ENCODE measurements around the gene TECR. TPM values are rescaled to one million over a fixed set of nuclear protein-coding genes. Genes with fewer than 3 reads are reported as not detected.

The TECR gene
- total RNA-seq, 2 experiments from 2014 or later, result 217 to 232 TPM

DNA sequence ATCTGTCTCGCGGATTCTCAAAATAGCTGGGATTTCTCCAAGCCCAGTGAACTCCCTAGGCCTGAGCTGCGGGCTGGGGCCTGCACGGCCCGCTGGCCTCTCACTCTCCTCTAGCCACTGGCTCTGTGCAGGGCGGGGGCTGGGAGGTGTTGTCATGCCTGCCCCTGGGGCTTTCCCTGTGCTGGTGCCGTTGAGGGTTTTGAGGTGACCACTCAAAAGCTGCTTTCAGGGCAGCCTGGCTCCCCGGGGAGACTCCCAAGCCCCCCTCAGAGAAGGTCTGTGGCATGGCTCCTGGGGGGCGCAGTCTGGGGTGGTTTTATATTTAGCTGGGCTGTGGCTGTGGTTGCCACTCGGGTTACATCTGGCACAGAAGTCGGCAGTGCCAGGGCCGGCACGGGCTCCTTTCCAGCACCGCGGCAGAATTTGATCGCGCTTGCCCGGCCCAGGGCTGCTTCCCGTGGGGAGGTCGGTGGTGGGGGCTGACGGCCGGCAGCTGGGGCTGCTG is 32.5 kb downstream of the TECR start:
- Mint-ChIP-seq H3K4me3 (no peak overlapping the region), H3K27me3 (no peaks in the 10 kb centered on the region), H3K27ac (no peak overlapping the region), H3K36me3 (ENCODE audit: low read depth) (peaks cover 29% of the 10 kb centered on the region), H3K9me3 (no peaks in the 10 kb centered on the region), H3K4me1 (ENCODE audit: low read depth) (peaks cover 23% of the 10 kb centered on the region)
- peak in 1 of 14 experiments; percentile 30 for DNase-seq
- intact Hi-C loops (cut with DNase I, micrococcal nuclease), result no loop called here
- POLR2A ChIA-PET, result interaction anchor here (0.6 kb wide), 1 partner anchor 16 kb away, joined by 4 read pairs; no protein-coding TSS in a partner anchor
- H3K4me3 ChIP-seq (ENCODE audit: low read length), result no peak overlapping the region
- TF ChIP-seq CTCF (IDR thresholded peaks at IDR 0.05), result no peak
- peaks cover 39% of the 10 kb centered on the region for H3K36me3 ChIP-seq (ENCODE audit: insufficient read depth, low read length)
- no peak for ATAC-seq (ENCODE audit: poor library complexity)
- no peaks in the 10 kb centered on the region for H3K9me3 ChIP-seq (ENCODE audit: control insufficient read depth in 1 of 2, insufficient read depth in 1 of 2, low read length in 2 of 2)
- no peaks in the 10 kb centered on the region for H3K27me3 ChIP-seq (ENCODE audit: control insufficient read depth in 1 of 2, insufficient read depth in 2 of 2, low read length in 2 of 2)
- H3K4me1 ChIP-seq (ENCODE audit: insufficient read depth, low read length), result peaks cover 50% of the 10 kb centered on the region
- H3K27ac ChIP-seq (ENCODE audit: low read depth in 1 of 2, low read length in 2 of 2), result peak overlapping the region in 1 of 2 donors; percentile 50
- CTCF ChIA-PET, result no interaction called here

GRCh38 chr19:14562660-14563589 is 33.5 kb downstream of the TECR start:
- Mint-ChIP-seq H3K4me3 (no peak overlapping the region), H3K27me3 (no peaks in the 10 kb centered on the region)

DNA sequence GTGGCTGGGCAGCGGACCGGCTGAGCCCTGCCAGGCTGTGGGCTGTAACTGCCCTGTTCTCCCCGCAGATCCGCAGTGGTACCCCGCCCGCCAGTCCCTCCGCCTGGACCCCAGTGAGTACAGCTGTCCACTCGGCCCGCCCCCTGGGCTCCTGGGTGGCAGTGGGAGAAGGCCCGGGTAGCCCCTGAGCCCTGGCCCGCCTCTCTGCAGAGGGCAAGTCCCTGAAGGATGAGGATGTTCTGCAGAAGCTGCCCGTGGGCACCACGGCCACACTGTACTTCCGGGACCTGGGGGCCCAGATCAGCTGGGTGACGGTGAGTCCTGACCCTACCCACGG is 34.2 kb downstream of the TECR start:
- Mint-ChIP-seq H3K27me3 (no peaks in the 10 kb centered on the region), H3K36me3 (ENCODE audit: low read depth) (peaks cover 43% of the 10 kb centered on the region), H3K9me3 (no peaks in the 10 kb centered on the region), H3K4me1 (ENCODE audit: low read depth) (peaks cover 27% of the 10 kb centered on the region), H3K4me3 (no peak overlapping the region), H3K27ac (peak overlapping the region; percentile 67)
- Histone ChIP-seq H3K36me3 (ENCODE audit: insufficient read depth, low read length) (peaks cover 44% of the 10 kb centered on the region), H3K27me3 (ENCODE audit: control insufficient read depth in 1 of 2, insufficient read depth in 2 of 2, low read length in 2 of 2) (no peaks in the 10 kb centered on the region), H3K9me3 (ENCODE audit: control insufficient read depth in 1 of 2, insufficient read depth in 1 of 2, low read length in 2 of 2) (no peaks in the 10 kb centered on the region), H3K4me3 (ENCODE audit: low read length) (no peak overlapping the region), H3K4me1 (ENCODE audit: insufficient read depth, low read length) (peaks cover 43% of the 10 kb centered on the region), H3K27ac (ENCODE audit: low read depth in 1 of 2, low read length in 2 of 2) (no peak overlapping the region)
- ATAC-seq (ENCODE audit: poor library complexity), result no peak
- peak in 1 of 14 experiments; percentile 25 for DNase-seq
- ChIA-PET POLR2A (interaction anchor here (0.5 kb wide), 1 partner anchor 34 kb away, joined by 3 read pairs; no protein-coding TSS in a partner anchor), CTCF (no interaction called here)
- intact Hi-C loops (cut with DNase I, micrococcal nuclease), result no loop called here
- TF ChIP-seq CTCF (IDR thresholded peaks at IDR 0.05), result no peak

More at GRCh38 chr19:14562660-14563589, 33.5 kb downstream of the TECR start:
- H3K4me1 ChIP-seq (ENCODE audit: insufficient read depth, low read length), result peaks cover 48% of the 10 kb centered on the region
- H3K4me3 ChIP-seq (ENCODE audit: low read length), result no peak overlapping the region
- no peak for ATAC-seq (ENCODE audit: poor library complexity)
- H3K9me3 ChIP-seq (ENCODE audit: control insufficient read depth in 1 of 2, insufficient read depth in 1 of 2, low read length in 2 of 2), result no peaks in the 10 kb centered on the region
- DNase-seq, result peak in 1 of 14 experiments; percentile 32
- Mint-ChIP-seq H3K9me3 (no peaks in the 10 kb centered on the region), H3K4me1 (ENCODE audit: low read depth) (peaks cover 29% of the 10 kb centered on the region), H3K36me3 (ENCODE audit: low read depth) (peaks cover 39% of the 10 kb centered on the region), H3K27ac (no peak overlapping the region)
- CTCF ChIA-PET, result no interaction called here
- peak overlapping the region in 1 of 2 donors; percentile 30 for H3K27ac ChIP-seq (ENCODE audit: low read depth in 1 of 2, low read length in 2 of 2)
- no peak for TF ChIP-seq CTCF (IDR thresholded peaks at IDR 0.05)
- H3K36me3 ChIP-seq (ENCODE audit: insufficient read depth, low read length), result peaks cover 42% of the 10 kb centered on the region
- POLR2A ChIA-PET, result interaction anchor here (0.5 to 0.6 kb wide), 2 partner anchors 17 to 33 kb away, joined by 3 to 4 read pairs; no protein-coding TSS in a partner anchor
- H3K27me3 ChIP-seq (ENCODE audit: control insufficient read depth in 1 of 2, insufficient read depth in 2 of 2, low read length in 2 of 2), result no peaks in the 10 kb centered on the region
- intact Hi-C loops (cut with DNase I, micrococcal nuclease), result no loop called here

Data from CD4-positive, alpha-beta T cell (primary cell).